Measurements from ENCODE around the gene TNFSF18. TPM values are rescaled to one million over a fixed set of nuclear protein-coding genes. Genes with fewer than 3 reads are reported as not detected.
A peak's percentile ranks its signal among the peaks of the same experiment; 100 is the strongest.

Gene TNFSF18
- total RNA-seq, 1 donor from 2014 or later: 0.14 TPM

- FAIRE-seq: no peak
Measured at GRCh38 chr1:173058556-173058955, 7.8 kb upstream of the TNFSF18 start.

DNA sequence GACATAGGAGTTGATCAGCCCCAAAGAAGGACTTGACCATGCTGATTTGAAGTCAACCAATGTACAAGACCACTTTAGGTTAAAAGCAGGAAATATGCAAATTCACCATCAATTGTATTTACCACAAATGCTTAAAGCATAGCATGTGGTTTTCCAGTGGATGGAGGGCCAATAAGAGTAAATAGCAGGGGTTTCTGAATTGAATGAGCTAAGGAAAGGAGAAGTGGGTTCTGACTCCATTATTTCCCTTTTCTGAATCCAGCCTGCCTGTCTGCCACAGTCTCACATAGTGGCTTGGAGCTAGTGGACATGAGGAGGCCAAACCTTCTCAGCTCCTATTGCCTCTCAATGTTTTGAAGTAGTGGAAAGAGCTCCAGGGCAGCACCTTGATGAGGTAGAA lies 7.2 kb upstream of the TNFSF18 start:
- no peaks in the 10 kb centered on the region for H4K20me1 ChIP-seq (ENCODE audit: insufficient read depth, low read length)
- H3K4me1 ChIP-seq (ENCODE audit: insufficient read depth, low read length): peaks cover 6% of the 10 kb centered on the region
- H3K79me2 ChIP-seq (ENCODE audit: insufficient read depth, low read length): no peaks in the 10 kb centered on the region
- TF ChIP-seq, protein P1, sequence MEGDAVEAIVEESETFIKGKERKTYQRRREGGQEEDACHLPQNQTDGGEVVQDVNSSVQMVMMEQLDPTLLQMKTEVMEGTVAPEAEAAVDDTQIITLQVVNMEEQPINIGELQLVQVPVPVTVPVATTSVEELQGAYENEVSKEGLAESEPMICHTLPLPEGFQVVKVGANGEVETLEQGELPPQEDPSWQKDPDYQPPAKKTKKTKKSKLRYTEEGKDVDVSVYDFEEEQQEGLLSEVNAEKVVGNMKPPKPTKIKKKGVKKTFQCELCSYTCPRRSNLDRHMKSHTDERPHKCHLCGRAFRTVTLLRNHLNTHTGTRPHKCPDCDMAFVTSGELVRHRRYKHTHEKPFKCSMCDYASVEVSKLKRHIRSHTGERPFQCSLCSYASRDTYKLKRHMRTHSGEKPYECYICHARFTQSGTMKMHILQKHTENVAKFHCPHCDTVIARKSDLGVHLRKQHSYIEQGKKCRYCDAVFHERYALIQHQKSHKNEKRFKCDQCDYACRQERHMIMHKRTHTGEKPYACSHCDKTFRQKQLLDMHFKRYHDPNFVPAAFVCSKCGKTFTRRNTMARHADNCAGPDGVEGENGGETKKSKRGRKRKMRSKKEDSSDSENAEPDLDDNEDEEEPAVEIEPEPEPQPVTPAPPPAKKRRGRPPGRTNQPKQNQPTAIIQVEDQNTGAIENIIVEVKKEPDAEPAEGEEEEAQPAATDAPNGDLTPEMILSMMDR (IDR thresholded peaks at IDR 0.05; ENCODE audit: insufficient read depth, low read depth, low read length): no peak
- no peak overlapping the region for H3K4me2 ChIP-seq (ENCODE audit: low read length)
- Mint-ChIP-seq H3K27ac (ENCODE audit: unreplicated experiment) (peak overlapping the region; percentile 3), H3K4me3 (ENCODE audit: unreplicated experiment) (no peak overlapping the region), H3K9me3 (ENCODE audit: unreplicated experiment) (no peaks in the 10 kb centered on the region), H3K4me1 (ENCODE audit: low read depth, unreplicated experiment) (peaks cover 8% of the 10 kb centered on the region), H3K27me3 (ENCODE audit: low read depth, unreplicated experiment) (no peaks in the 10 kb centered on the region), H3K36me3 (ENCODE audit: low read depth, unreplicated experiment) (no peaks in the 10 kb centered on the region)
- H2AFZ ChIP-seq (ENCODE audit: low read depth, low read length): no peak overlapping the region
- H3K27ac ChIP-seq (ENCODE audit: low read depth, low read length): no peak overlapping the region
- DNase-seq (ENCODE audit: low read depth) (no peak), FAIRE-seq (no peak)
- no peak overlapping the region for H3K4me3 ChIP-seq (ENCODE audit: insufficient read depth, low read depth, low read length)
- H3K9ac ChIP-seq (ENCODE audit: low read length): no peak overlapping the region
- H3K36me3 ChIP-seq (ENCODE audit: insufficient read depth, low read length): no peaks in the 10 kb centered on the region
- H3K27me3 ChIP-seq (ENCODE audit: insufficient read depth, low read length): no peaks in the 10 kb centered on the region
- no peaks in the 10 kb centered on the region for H3K9me3 ChIP-seq (ENCODE audit: insufficient read depth, low read depth, low read length)

More at GRCh38 chr1:173058556-173058955, 7.8 kb upstream of the TNFSF18 start:
- Mint-ChIP-seq H3K4me3 (ENCODE audit: unreplicated experiment) (no peak overlapping the region), H3K4me1 (ENCODE audit: low read depth, unreplicated experiment) (peaks cover 8% of the 10 kb centered on the region), H3K27ac (ENCODE audit: unreplicated experiment) (no peak overlapping the region), H3K36me3 (ENCODE audit: low read depth, unreplicated experiment) (no peaks in the 10 kb centered on the region), H3K27me3 (ENCODE audit: low read depth, unreplicated experiment) (no peaks in the 10 kb centered on the region), H3K9me3 (ENCODE audit: unreplicated experiment) (no peaks in the 10 kb centered on the region)
- DNase-seq (ENCODE audit: low read depth): no peak
- no peaks in the 10 kb centered on the region for H4K20me1 ChIP-seq (ENCODE audit: insufficient read depth, low read length)
- H3K36me3 ChIP-seq (ENCODE audit: insufficient read depth, low read length): no peaks in the 10 kb centered on the region
- H3K4me1 ChIP-seq (ENCODE audit: insufficient read depth, low read length): peaks cover 6% of the 10 kb centered on the region
- H3K4me2 ChIP-seq (ENCODE audit: low read length): no peak overlapping the region
- no peaks in the 10 kb centered on the region for H3K79me2 ChIP-seq (ENCODE audit: insufficient read depth, low read length)
- H3K4me3 ChIP-seq (ENCODE audit: insufficient read depth, low read depth, low read length): no peak overlapping the region
- no peak overlapping the region for H3K9ac ChIP-seq (ENCODE audit: low read length)
- no peak overlapping the region for H2AFZ ChIP-seq (ENCODE audit: low read depth, low read length)
- no peak overlapping the region for H3K27ac ChIP-seq (ENCODE audit: low read depth, low read length)
- H3K27me3 ChIP-seq (ENCODE audit: insufficient read depth, low read length): no peaks in the 10 kb centered on the region
- TF ChIP-seq, protein P1 (IDR thresholded peaks at IDR 0.05; ENCODE audit: insufficient read depth, low read depth, low read length): no peak
- TF ChIP-seq EZH2 (IDR thresholded peaks at IDR 0.05; ENCODE audit: insufficient read depth, low read length): no peak
- H3K9me3 ChIP-seq (ENCODE audit: insufficient read depth, low read depth, low read length): no peaks in the 10 kb centered on the region

DNA sequence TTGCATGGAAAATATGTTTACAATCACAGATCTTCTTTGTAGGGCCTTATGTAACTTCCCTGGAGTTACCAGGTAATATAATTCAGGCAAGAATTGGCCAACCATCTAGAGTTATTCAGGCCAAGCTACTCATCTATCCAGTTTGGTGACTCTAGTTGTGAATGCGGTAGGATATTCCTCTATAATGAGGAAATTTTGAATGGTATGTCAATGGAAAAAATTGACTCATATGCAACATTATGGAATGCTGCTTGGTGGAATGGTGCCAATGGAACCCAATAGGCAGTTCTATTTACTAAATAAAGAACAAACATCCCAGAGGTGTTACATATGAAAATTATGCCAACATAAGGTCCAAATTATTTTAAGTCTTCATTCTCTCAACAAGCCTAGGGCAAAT lies 5.6 kb upstream of the TNFSF18 start:
- no peak overlapping the region for H3K27ac Mint-ChIP-seq (ENCODE audit: unreplicated experiment)
- H3K4me3 Mint-ChIP-seq (ENCODE audit: unreplicated experiment): no peak overlapping the region
- Histone ChIP-seq H3K4me1 (ENCODE audit: insufficient read depth, low read length) (no peaks in the 10 kb centered on the region), H3K9ac (ENCODE audit: low read length) (no peak overlapping the region), H3K36me3 (ENCODE audit: insufficient read depth, low read length) (no peaks in the 10 kb centered on the region), H3K27me3 (ENCODE audit: insufficient read depth, low read length) (no peaks in the 10 kb centered on the region), H3K4me3 (ENCODE audit: insufficient read depth, low read depth, low read length) (no peak overlapping the region), H4K20me1 (ENCODE audit: insufficient read depth, low read length) (no peaks in the 10 kb centered on the region), H3K79me2 (ENCODE audit: insufficient read depth, low read length) (no peaks in the 10 kb centered on the region), H3K4me2 (ENCODE audit: low read length) (no peak overlapping the region), H3K27ac (ENCODE audit: low read depth, low read length) (no peak overlapping the region), H3K9me3 (ENCODE audit: insufficient read depth, low read depth, low read length) (no peaks in the 10 kb centered on the region), H2AFZ (ENCODE audit: low read depth, low read length) (no peak overlapping the region)
- TF ChIP-seq EZH2 (IDR thresholded peaks at IDR 0.05; ENCODE audit: insufficient read depth, low read length): no peak
- TF ChIP-seq, protein P1 (IDR thresholded peaks at IDR 0.05; ENCODE audit: insufficient read depth, low read depth, low read length): no peak
- FAIRE-seq: no peak
- no peaks in the 10 kb centered on the region for H3K36me3 Mint-ChIP-seq (ENCODE audit: low read depth, unreplicated experiment)
- H3K27me3 Mint-ChIP-seq (ENCODE audit: low read depth, unreplicated experiment): no peaks in the 10 kb centered on the region
- no peak for DNase-seq (ENCODE audit: low read depth)
- H3K4me1 Mint-ChIP-seq (ENCODE audit: low read depth, unreplicated experiment): peaks cover 4% of the 10 kb centered on the region
- H3K9me3 Mint-ChIP-seq (ENCODE audit: unreplicated experiment): no peaks in the 10 kb centered on the region

Measured in astrocyte (in vitro differentiated cells and primary cell).